ENCODE data around the gene SMAD6. TPM values are rescaled to one million over a fixed set of nuclear protein-coding genes. Genes with fewer than 3 reads are reported as not detected.

Gene SMAD6
- total RNA-seq, 4 donors from 2014 or later = 9.4 to 18.9 (median 14.3) TPM

DNA sequence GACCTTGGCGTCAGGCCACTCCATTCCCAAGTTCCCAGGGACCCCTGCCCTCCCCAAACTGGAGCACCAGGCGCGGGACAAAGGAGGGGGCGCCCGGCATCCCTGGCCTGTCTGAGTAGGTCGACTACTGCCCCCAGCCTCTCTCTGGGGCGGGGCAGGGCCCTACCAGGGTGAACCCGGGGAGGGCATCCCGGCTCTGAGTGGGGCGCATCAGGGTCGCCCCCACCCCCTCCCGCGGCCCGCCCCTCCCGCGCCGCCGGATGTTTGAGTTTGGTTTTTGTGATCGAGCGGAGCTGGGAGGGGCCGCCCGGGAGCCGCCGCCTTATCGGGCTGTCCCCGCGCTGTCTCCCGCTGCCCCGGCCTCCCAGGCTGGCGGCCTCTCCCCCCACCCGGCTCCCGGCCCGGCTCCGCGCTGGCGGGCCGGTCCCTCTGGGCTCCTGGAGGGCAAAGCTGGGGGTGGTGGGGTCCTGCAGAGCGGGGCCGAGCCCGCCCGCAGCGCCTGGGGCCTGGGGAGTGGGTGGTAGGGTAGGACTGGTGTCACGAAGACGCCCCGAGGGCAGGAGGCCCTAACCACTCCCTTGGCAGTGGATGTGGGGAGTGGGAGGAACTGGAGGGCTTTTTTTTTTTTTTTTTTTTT is 47.2 kb upstream of the SMAD6 start:
- H3K4me1 ChIP-seq = peaks cover 11 to 24% (median 13%) of the 10 kb centered on the region in 4 donors
- peak overlapping the region in 2 of 4 donors; percentile 30 to 47 for H3K27ac ChIP-seq (replicated peaks in 1 of 4)
- H3K4me3 ChIP-seq = peak overlapping the region; percentile 45 to 54 (median 49)
- H3K9me3 ChIP-seq = no peaks in the 10 kb centered on the region
- H3K27me3 ChIP-seq = peaks cover 0 to 16% (median 0%) of the 10 kb centered on the region in 4 donors
- TF ChIP-seq POLR2A (IDR thresholded peaks at IDR 0.05; ENCODE audit: low read depth) (no peak), POLR2AphosphoS5 (IDR thresholded peaks at IDR 0.05) (no peak), EP300 (IDR thresholded peaks at IDR 0.05) (no peak)
- TF ChIP-seq, protein P1, sequence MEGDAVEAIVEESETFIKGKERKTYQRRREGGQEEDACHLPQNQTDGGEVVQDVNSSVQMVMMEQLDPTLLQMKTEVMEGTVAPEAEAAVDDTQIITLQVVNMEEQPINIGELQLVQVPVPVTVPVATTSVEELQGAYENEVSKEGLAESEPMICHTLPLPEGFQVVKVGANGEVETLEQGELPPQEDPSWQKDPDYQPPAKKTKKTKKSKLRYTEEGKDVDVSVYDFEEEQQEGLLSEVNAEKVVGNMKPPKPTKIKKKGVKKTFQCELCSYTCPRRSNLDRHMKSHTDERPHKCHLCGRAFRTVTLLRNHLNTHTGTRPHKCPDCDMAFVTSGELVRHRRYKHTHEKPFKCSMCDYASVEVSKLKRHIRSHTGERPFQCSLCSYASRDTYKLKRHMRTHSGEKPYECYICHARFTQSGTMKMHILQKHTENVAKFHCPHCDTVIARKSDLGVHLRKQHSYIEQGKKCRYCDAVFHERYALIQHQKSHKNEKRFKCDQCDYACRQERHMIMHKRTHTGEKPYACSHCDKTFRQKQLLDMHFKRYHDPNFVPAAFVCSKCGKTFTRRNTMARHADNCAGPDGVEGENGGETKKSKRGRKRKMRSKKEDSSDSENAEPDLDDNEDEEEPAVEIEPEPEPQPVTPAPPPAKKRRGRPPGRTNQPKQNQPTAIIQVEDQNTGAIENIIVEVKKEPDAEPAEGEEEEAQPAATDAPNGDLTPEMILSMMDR (IDR thresholded peaks at IDR 0.05) = no peak
- intact Hi-C loops (cut with DNase I) = no loop called here
- H3K36me3 ChIP-seq = no peaks in the 10 kb centered on the region
- no peak for DNase-seq (ENCODE audit: extremely low spot score)
- 42% methylated on average over 10 of the region's 45 CpGs for WGBS

DNA sequence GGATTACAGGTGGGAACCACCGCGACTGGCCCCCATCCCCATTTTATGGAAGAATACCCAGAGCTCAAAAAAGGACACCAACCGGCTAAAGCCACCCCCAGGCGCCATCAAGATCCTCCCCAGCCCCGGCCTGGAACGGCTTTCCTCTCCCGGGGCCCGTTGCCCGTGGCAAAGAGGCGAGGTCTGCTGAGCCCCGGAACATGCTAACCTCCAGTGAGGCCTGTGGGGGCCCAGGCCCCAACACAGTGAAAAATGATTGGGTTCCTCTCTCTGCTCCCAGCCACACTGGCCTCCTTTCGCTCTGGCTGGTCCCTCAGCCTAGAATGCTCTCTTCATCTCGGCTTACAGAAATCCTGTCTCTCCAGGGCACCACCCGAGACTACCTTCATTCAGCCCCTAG is 46.5 kb upstream of the SMAD6 start:
- TF ChIP-seq POLR2A (IDR thresholded peaks at IDR 0.05; ENCODE audit: low read depth) (no peak), POLR2AphosphoS5 (IDR thresholded peaks at IDR 0.05) (no peak), EP300 (IDR thresholded peaks at IDR 0.05) (no peak)
- TF ChIP-seq, protein P1 (IDR thresholded peaks at IDR 0.05) = no peak
- no peaks in the 10 kb centered on the region for H3K9me3 ChIP-seq
- 83% methylated on average over 13 of the region's 14 CpGs for WGBS
- intact Hi-C loops (cut with DNase I) = no loop called here
- H3K4me3 ChIP-seq = no peak overlapping the region
- H3K36me3 ChIP-seq = no peaks in the 10 kb centered on the region
- DNase-seq (ENCODE audit: extremely low spot score) = no peak
- no peak overlapping the region for H3K27ac ChIP-seq (replicated peaks in 1 of 4)
- peaks cover 0 to 16% (median 0%) of the 10 kb centered on the region in 4 donors for H3K27me3 ChIP-seq
- H3K4me1 ChIP-seq = peaks cover 11 to 18% (median 13%) of the 10 kb centered on the region in 4 donors

DNA sequence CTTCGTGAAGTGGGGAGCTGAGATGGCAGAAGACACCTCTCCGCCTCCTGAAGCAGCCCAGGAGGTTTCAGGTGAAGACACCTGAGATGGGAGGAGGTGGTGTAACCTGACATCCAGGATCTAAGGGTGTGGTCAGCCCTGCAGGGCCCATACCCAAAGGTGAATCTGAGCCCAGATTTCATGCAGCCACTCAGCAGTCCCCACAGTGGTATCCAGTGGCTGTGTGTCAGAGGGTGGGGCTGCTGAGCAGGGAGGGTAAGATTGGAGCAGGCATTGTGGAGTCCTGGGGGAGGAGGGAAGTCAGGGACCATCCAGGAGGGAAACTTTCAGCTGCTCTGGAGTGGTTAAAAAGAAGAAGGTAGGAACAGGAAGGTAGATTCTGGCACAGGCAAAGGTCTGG is 46.0 kb upstream of the SMAD6 start:
- Histone ChIP-seq H3K27me3 (peaks cover 0 to 16% (median 0%) of the 10 kb centered on the region in 4 donors), H3K36me3 (no peaks in the 10 kb centered on the region), H3K9me3 (no peaks in the 10 kb centered on the region), H3K27ac (replicated peaks in 1 of 4) (no peak overlapping the region), H3K4me1 (peaks cover 11 to 16% (median 14%) of the 10 kb centered on the region in 4 donors), H3K4me3 (no peak overlapping the region)
- no peak for DNase-seq (ENCODE audit: extremely low spot score)
- 96% methylated on average over 2 of the region's 2 CpGs for WGBS
- intact Hi-C loops (cut with DNase I) = no loop called here
- TF ChIP-seq POLR2A (IDR thresholded peaks at IDR 0.05; ENCODE audit: low read depth) (no peak), POLR2AphosphoS5 (IDR thresholded peaks at IDR 0.05) (no peak), EP300 (IDR thresholded peaks at IDR 0.05) (no peak)
- TF ChIP-seq, protein P1 (IDR thresholded peaks at IDR 0.05) = no peak

DNA sequence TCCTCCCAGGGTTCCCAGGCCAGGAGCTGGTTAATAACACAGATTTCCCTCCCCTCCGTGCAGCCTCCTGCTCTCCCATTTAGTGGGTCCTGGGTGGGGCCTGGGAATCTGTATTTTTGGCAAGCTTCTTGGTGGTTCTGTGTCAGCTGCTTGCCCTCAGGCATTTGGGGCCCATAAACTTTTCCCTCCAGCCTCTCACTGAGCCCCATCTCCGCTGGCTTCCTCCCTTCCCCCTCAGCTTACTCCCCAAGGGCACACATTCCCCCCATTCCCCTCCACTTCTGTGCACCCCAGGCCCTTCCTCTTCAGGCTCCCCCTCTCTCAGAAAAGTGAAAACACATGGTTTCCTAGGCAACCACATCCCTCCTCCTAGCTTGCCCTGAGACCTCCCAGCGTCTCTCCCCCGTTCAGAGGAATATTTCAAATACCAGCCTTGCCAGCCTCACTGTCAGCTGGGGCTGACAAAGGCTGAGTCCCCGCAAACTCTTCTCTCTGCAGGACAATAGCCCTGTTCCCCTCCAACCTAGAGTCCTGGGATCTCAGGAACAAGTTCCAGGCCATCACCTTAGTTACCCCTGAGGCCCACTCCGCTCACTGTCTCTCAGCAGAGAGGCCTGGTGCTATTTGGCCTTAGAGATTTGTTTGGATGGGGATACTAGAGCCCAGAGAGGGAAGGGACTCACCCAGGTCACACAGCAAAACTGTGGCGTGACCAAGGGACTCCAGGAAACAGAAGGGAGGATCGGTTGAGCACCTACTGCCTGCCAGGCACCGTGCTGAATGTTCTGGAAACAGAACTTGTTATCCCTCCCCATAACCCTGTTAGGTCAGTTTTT is 44.6 kb upstream of the SMAD6 start:
- Histone ChIP-seq H3K36me3 (no peaks in the 10 kb centered on the region), H3K27ac (replicated peaks in 1 of 4) (no peak overlapping the region), H3K9me3 (no peaks in the 10 kb centered on the region), H3K4me1 (peaks cover 11 to 21% (median 14%) of the 10 kb centered on the region in 4 donors), H3K27me3 (peaks cover 0 to 16% (median 0%) of the 10 kb centered on the region in 4 donors), H3K4me3 (no peak overlapping the region)
- 83% methylated on average over 9 of the region's 9 CpGs for WGBS
- intact Hi-C loops (cut with DNase I) = no loop called here
- TF ChIP-seq POLR2A (IDR thresholded peaks at IDR 0.05; ENCODE audit: low read depth) (no peak), EP300 (IDR thresholded peaks at IDR 0.05) (no peak), POLR2AphosphoS5 (IDR thresholded peaks at IDR 0.05) (no peak)
- TF ChIP-seq, protein P1 (IDR thresholded peaks at IDR 0.05) = no peak
- no peak for DNase-seq (ENCODE audit: extremely low spot score)
